Osteocyte (in vitro differentiated cells): ENCODE data around the gene SND1. TPM values are rescaled to one million over a fixed set of nuclear protein-coding genes. Genes with fewer than 3 reads are reported as not detected.
A peak's percentile ranks its signal among the peaks of the same experiment; 100 is the strongest.

ENCODE experiments used
- DNase-seq: peaks from one replicate; pipeline ENCODE4 v3.0.0; 2021; ENCODE audit warnings: mixed read lengths; ENCODE audit not compliant: unreplicated experiment; ENCODE audit errors: extremely low spot score
- H3K27ac Mint-ChIP-seq: one replicate; pipeline ENCODE4 v1.8.0; 2021; ENCODE audit warnings: mild to moderate bottlenecking, mixed read lengths; ENCODE audit not compliant: unreplicated experiment
- H3K27me3 Mint-ChIP-seq: one replicate; pipeline ENCODE4 v1.8.0; 2021; ENCODE audit warnings: mixed read lengths; ENCODE audit not compliant: unreplicated experiment
- H3K36me3 Mint-ChIP-seq: one replicate; pipeline ENCODE4 v1.8.0; 2021; ENCODE audit warnings: mixed read lengths; ENCODE audit not compliant: unreplicated experiment
- H3K4me1 Mint-ChIP-seq: one replicate; pipeline ENCODE4 v1.8.0; 2021; ENCODE audit warnings: mixed read lengths; ENCODE audit not compliant: unreplicated experiment
- H3K4me3 Mint-ChIP-seq: one replicate; pipeline ENCODE4 v1.8.0; 2021; ENCODE audit warnings: mild to moderate bottlenecking, moderate library complexity, mixed read lengths; ENCODE audit not compliant: unreplicated experiment
- H3K9me3 Mint-ChIP-seq: one replicate; pipeline ENCODE4 v1.8.0; 2021; ENCODE audit warnings: mixed read lengths; ENCODE audit not compliant: unreplicated experiment
- total RNA-seq: library from RNA; stranded (reverse); gene quantifications from 2 replicates; pipeline ENCODE4 v1.2.1, GENCODE V29; 2021
- TF ChIP-seq, protein P1 (sequence below): fragments of 200-600 bp; sonication (generic); IDR thresholded peaks from 2 replicates; pipeline ENCODE4 v1.5.0; 2021; ENCODE audit warnings: antibody characterized with exemption, mild to moderate bottlenecking, moderate library complexity

Gene SND1
- total RNA-seq, 1 donor from 2014 or later, result 229 TPM

- DNase-seq, result no peak
- H3K4me1 Mint-ChIP-seq, result peaks cover 25% of the 10 kb centered on the region
These were observed 370.9 kb downstream of the SND1 start for GRCh38 chr7:128022631-128023532.

DNA sequence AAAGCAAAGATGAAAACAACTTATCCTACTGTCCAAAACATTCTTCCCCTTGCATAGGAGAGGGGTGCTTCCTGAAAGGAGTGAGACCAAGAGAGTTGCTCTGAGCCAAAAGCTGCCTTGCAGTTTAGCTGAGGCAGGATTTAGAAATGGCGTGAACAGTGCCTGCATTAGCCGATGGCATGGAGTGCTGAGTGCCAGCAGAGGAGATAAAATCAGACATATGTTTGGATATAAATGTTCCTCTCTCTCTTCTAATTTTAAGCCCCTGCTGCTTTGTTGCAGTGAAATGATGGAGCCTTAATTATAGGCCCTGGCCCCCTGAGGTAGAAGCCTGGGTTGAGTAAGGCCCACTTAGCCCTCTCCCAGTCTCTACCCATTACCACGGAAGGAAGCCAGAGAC lies 372.2 kb downstream of the SND1 start:
- no peak for DNase-seq
- no peak overlapping the region for H3K27ac Mint-ChIP-seq
- no peak overlapping the region for H3K4me3 Mint-ChIP-seq
- TF ChIP-seq, protein P1, sequence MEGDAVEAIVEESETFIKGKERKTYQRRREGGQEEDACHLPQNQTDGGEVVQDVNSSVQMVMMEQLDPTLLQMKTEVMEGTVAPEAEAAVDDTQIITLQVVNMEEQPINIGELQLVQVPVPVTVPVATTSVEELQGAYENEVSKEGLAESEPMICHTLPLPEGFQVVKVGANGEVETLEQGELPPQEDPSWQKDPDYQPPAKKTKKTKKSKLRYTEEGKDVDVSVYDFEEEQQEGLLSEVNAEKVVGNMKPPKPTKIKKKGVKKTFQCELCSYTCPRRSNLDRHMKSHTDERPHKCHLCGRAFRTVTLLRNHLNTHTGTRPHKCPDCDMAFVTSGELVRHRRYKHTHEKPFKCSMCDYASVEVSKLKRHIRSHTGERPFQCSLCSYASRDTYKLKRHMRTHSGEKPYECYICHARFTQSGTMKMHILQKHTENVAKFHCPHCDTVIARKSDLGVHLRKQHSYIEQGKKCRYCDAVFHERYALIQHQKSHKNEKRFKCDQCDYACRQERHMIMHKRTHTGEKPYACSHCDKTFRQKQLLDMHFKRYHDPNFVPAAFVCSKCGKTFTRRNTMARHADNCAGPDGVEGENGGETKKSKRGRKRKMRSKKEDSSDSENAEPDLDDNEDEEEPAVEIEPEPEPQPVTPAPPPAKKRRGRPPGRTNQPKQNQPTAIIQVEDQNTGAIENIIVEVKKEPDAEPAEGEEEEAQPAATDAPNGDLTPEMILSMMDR, result no peak
- H3K36me3 Mint-ChIP-seq, result peaks cover 8% of the 10 kb centered on the region
- H3K4me1 Mint-ChIP-seq, result peaks cover 16% of the 10 kb centered on the region
- H3K27me3 Mint-ChIP-seq, result no peaks in the 10 kb centered on the region
- no peaks in the 10 kb centered on the region for H3K9me3 Mint-ChIP-seq

More at GRCh38 chr7:128022631-128023532, 370.9 kb downstream of the SND1 start:
- no peaks in the 10 kb centered on the region for H3K27me3 Mint-ChIP-seq
- TF ChIP-seq, protein P1, result no peak
- H3K36me3 Mint-ChIP-seq, result peaks cover 3% of the 10 kb centered on the region
- no peak overlapping the region for H3K4me3 Mint-ChIP-seq
- peak overlapping the region; percentile 54 for H3K27ac Mint-ChIP-seq
- H3K9me3 Mint-ChIP-seq, result no peaks in the 10 kb centered on the region

DNA sequence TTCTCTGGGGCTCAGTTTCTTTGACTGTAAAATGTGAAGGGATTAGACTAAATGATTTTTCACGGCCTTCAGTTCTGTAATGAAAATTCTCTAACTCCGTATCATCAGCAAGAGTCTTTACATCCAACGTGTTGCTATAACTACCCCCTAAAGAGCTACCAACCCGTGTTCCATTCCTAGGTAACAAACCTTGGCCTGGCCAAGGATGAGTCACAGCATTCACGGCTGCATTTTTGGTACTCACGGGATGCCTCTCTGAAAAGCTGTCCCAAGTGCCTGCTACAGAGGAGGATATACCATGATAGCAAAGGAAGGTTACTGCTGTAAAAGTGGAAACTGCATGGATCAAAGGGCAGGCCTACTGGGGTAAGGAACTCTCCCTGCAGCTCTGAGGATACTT lies 373.4 kb downstream of the SND1 start:
- TF ChIP-seq, protein P1, result no peak
- peaks cover 19% of the 10 kb centered on the region for H3K4me1 Mint-ChIP-seq
- H3K36me3 Mint-ChIP-seq, result peaks cover 11% of the 10 kb centered on the region
- H3K9me3 Mint-ChIP-seq, result no peaks in the 10 kb centered on the region
- no peak overlapping the region for H3K27ac Mint-ChIP-seq
- no peak for DNase-seq
- H3K4me3 Mint-ChIP-seq, result no peak overlapping the region
- no peaks in the 10 kb centered on the region for H3K27me3 Mint-ChIP-seq

DNA sequence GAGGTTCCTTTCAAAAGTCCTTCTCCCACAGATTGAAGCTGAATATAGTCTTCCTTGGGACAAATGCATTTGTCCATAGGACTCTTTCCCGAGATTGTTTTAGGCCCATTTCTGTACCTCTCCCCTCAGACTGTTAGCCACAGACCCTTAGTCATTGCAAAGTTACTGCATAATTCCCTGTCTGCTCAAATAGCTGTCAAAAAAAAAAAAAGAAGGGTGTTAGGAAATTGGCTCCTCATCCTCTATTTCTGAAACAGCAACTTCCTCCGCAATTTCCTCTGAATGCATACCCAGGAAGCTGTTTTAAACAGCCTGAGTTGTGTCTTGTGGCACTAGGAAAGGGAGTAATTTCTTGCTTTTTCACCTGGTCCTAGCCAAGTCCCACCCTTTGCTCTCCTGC lies 373.8 kb downstream of the SND1 start:
- Mint-ChIP-seq H3K4me1 (peaks cover 23% of the 10 kb centered on the region), H3K4me3 (no peak overlapping the region), H3K9me3 (no peaks in the 10 kb centered on the region), H3K36me3 (peaks cover 9% of the 10 kb centered on the region), H3K27me3 (no peaks in the 10 kb centered on the region), H3K27ac (no peak overlapping the region)
- TF ChIP-seq, protein P1, result no peak
- DNase-seq, result no peak

DNA sequence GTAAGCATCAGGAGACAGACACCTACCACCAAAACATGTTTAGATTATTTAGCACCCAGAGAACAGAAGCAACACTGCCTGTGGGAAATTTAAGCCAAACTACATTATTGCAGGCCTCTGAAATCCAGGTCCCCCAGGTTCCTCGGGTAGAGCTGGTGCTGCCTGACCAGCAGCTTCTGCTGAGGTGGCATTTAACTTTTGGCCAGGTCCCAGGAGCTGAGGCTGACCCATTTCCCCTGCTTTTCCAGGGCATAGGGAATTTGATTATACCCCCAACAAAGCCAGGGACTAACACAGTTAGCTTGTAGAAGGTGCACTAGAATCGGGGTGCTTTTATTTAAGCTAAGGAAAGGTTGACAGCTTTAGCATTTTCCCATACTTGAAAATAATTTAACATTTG lies 374.6 kb downstream of the SND1 start:
- Mint-ChIP-seq H3K27me3 (no peaks in the 10 kb centered on the region), H3K9me3 (no peaks in the 10 kb centered on the region), H3K4me3 (no peak overlapping the region), H3K27ac (no peak overlapping the region), H3K36me3 (peaks cover 9% of the 10 kb centered on the region), H3K4me1 (peaks cover 22% of the 10 kb centered on the region)
- DNase-seq, result no peak
- TF ChIP-seq, protein P1, result no peak
